Measurements from ENCODE around the gene PIWIL4.

Gene PIWIL4

GRCh38 chr11:94666792-94667721 lies 99.9 kb downstream of the PIWIL4 start:
- DNase-seq = no peak

- DNase-seq = no peak
These were observed 101.1 kb downstream of the PIWIL4 start for GRCh38 chr11:94668212-94668793.

GRCh38 chr11:94669023-94669422 lies 101.9 kb downstream of the PIWIL4 start:
- no peak for DNase-seq
